ENCODE measurements around the gene ATP1A1. TPM values are rescaled to one million over a fixed set of nuclear protein-coding genes. Genes with fewer than 3 reads are reported as not detected.

Gene ATP1A1
- total RNA-seq, 4 donors from 2014 or later: 241 to 757 (median 415) TPM

GRCh38 chr1:116377541-116378529 lies 4.8 kb downstream of the ATP1A1 start:
- no peak overlapping the region for H3K4me3 ChIP-seq (ENCODE audit: low read depth, poor library complexity, severe bottlenecking)
- intact Hi-C loops (cut with DNase I; ENCODE audit: low total_unique reads): no loop called here
- 17 to 19% methylated on average over 13 of the region's 13 CpGs for WGBS, 2 donors
- TF ChIP-seq CTCF (IDR thresholded peaks at IDR 0.05): no peak
- TF ChIP-seq POLR2A (IDR thresholded peaks at IDR 0.05): no peak
- DNase-seq (ENCODE audit: low spot score in 2 of 2): peak; percentile 61 to 90

DNA sequence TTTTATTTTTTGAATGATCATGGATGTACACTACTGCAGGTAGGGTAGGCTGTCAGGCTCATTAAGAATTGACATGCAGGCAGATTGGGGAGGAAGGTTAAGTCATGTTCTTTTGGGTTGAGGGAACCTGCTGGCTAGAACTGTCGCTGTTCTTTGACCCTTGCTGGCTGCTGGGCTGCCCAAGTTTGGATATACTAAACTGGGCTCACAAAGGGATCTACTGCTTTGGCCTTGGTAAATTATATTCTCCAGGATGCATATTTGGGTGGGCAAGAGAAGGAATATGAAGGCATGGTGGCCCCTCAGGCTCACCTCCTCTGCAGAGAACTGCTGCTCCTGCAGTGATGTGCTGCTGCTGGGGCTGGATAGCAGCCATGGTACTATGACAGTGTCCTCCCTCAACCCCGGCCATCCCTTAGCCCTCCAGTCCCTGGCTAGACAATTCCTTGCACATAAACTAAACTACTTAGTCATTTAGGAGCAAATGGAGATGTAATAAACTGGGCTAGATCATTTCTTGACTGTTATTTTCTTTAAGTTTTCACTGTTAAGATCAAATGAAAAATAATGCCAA lies 6.1 kb downstream of the ATP1A1 start:
- intact Hi-C loops (cut with DNase I; ENCODE audit: low total_unique reads): no loop called here
- H3K4me3 ChIP-seq (ENCODE audit: low read depth, poor library complexity, severe bottlenecking): no peak overlapping the region

DNA sequence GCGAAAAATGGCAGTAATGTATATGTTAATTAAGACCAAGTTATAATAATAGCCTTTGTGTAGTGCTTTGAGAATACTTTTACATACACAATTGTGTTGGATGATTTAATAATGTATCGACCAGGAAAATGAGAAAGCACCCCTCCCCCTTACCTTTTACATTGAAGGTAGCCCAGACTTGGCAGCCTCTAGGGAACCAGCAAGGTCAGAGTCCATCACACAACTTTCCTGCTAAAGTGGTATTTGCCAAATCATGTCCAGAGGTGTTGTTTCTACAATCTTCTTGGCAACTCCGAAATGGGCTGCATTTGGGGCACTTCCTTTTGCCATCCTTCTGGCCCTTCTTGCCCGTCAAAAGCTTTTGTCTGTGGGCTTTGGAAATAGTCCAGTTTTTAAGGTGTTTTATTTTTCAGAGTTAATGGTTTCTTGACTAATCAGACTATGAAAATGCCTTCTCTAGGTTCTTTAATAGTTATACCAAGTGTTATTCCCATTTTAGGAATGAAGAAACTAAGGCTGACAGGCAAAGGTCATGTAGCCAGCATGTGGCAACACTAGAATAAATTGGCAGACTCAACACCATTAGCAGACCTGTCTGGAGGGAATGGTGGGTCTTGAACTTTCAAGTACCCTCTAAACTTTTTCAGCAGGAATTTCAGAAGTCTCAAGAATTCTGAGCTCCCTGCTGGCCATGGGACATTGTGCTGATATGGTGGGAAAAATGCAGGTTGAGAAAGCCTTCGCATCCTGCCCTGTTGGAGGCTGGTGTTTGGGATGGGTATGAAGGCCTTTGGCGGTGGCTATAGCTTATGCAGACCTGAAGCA lies 6.8 kb downstream of the ATP1A1 start:
- DNase-seq (ENCODE audit: low spot score in 2 of 2): no peak
- intact Hi-C loops (cut with DNase I; ENCODE audit: low total_unique reads): no loop called here
- no peak for TF ChIP-seq POLR2A (IDR thresholded peaks at IDR 0.05)
- no peak for TF ChIP-seq CTCF (IDR thresholded peaks at IDR 0.05)
- H3K4me3 ChIP-seq (ENCODE audit: low read depth, poor library complexity, severe bottlenecking): no peak overlapping the region
- 77 to 81% methylated on average over 6 of the region's 6 CpGs for WGBS, 2 donors

More for the DNA sequence above, 6.1 kb downstream of the ATP1A1 start:
- TF ChIP-seq CTCF (IDR thresholded peaks at IDR 0.05) (no peak), POLR2A (IDR thresholded peaks at IDR 0.05) (no peak)
- no peak for DNase-seq (ENCODE audit: low spot score in 2 of 2)
- WGBS, 2 donors: 45 to 50% methylated on average over 2 of the region's 2 CpGs

DNA sequence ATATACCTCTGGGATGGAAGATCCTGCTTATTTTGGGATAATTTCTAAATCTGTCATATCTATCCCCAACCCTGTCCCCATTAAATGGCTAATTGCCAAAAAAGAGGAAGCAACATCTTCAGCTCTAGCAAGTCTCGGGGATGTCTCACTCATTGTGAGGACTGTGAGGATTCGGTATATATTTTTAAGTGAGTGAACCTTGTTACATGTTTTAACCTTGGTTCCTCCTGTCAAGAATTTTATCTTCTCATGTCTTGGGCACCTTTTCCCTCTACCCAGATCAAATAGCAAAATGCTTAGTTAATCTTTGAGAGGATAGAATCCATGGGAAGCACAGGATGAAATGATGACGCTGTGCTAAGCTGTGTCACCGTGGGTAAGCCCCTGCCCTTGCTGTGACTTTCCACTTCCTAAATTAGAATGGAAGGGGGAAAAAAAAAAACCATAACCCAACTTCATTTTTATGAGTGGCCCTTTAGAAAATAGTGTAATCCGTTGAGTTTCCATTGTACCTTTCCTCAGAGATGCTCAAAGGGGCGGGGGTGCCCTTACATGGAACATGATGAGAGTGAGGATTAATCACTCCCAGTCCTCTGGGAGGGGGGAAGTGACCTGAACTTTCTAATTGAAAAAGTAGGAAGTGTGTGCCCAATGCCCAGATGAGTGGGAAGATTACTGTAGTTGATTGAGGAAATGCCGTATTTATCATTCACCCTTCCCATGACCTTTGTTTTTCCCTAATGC lies 7.6 kb downstream of the ATP1A1 start:
- 65 to 71% methylated on average over 7 of the region's 7 CpGs for WGBS, 2 donors
- intact Hi-C loops (cut with DNase I; ENCODE audit: low total_unique reads): no loop called here
- no peak overlapping the region for H3K4me3 ChIP-seq (ENCODE audit: low read depth, poor library complexity, severe bottlenecking)
- TF ChIP-seq CTCF (IDR thresholded peaks at IDR 0.05) (no peak), POLR2A (IDR thresholded peaks at IDR 0.05) (no peak)
- DNase-seq (ENCODE audit: low spot score in 2 of 2): no peak

DNA sequence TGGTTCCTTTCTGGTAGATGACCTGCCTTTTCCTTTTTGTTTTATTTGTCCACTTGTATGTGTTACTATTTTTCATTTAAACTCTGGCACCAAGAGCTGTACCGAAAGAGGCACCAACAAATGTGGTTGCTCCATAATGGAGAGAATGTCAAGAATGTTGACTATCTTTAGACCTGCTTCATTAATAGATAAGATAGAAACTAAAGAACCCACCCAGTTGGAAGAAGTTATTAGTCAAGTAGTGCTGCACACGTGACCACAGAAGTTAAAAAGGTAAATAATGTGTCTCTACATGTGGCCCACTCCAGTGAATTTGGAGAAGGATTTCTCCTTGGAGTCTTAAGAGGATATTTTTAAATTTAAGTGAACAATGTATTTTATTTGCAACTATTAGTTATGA lies 9.3 kb downstream of the ATP1A1 start:
- no peak for TF ChIP-seq CTCF (IDR thresholded peaks at IDR 0.05)
- TF ChIP-seq POLR2A (IDR thresholded peaks at IDR 0.05): no peak
- intact Hi-C loops (cut with DNase I; ENCODE audit: low total_unique reads): no loop called here
- WGBS, 2 donors: 49 to 56% methylated on average over 2 of the region's 2 CpGs
- H3K4me3 ChIP-seq (ENCODE audit: low read depth, poor library complexity, severe bottlenecking): no peak overlapping the region
- DNase-seq (ENCODE audit: low spot score in 2 of 2): no peak

All from lower leg skin (tissue), 4 donors.